ENCODE measurements around the gene CLN5.
"Not testable (repeated sequence)": the region's sequence is repeated elsewhere in the genome, so short reads cannot be mapped to it uniquely, and the experiment has no call there.

Gene CLN5

GRCh38 chr13:76991796-76992547, at the start of gene CLN5:
CLN5 (plus strand) TSS chr13:76992081; CDS start chr13:76992099, 18 bp downstream.
- DNase-seq (ENCODE audit: low spot score): peak; percentile 75

- DNase-seq (ENCODE audit: low spot score): no peak
Observed at GRCh38 chr13:76942363-76942762, 49.5 kb upstream of the CLN5 start.

GRCh38 chr13:76943646-76944045, 48.2 kb upstream of the CLN5 start:
- DNase-seq (ENCODE audit: low spot score): no peak

- DNase-seq (ENCODE audit: low spot score): no peak
Observed at GRCh38 chr13:76944456-76944855, 47.4 kb upstream of the CLN5 start.

- no peak for DNase-seq (ENCODE audit: low spot score)
Observed at GRCh38 chr13:76948149-76948548, 43.7 kb upstream of the CLN5 start, which contains the start of gene ACOD1. ACOD1 (plus strand) TSS chr13:76948511; CDS start chr13:76948559, 48 bp downstream.

GRCh38 chr13:76950101-76950500, 41.8 kb upstream of the CLN5 start:
- DNase-seq (ENCODE audit: low spot score): no peak

- no peak for DNase-seq (ENCODE audit: low spot score)
Observed at GRCh38 chr13:76953968-76954367, 37.9 kb upstream of the CLN5 start.

GRCh38 chr13:76954538-76954937, 37.3 kb upstream of the CLN5 start:
- DNase-seq (ENCODE audit: low spot score): no peak

GRCh38 chr13:76955193-76955592, 36.7 kb upstream of the CLN5 start:
- DNase-seq (ENCODE audit: low spot score): no peak

GRCh38 chr13:76955661-76956060, 36.2 kb upstream of the CLN5 start:
- no peak for DNase-seq (ENCODE audit: low spot score)

GRCh38 chr13:76958841-76959432, 32.9 kb upstream of the CLN5 start:
- no peak for DNase-seq (ENCODE audit: low spot score)

- DNase-seq (ENCODE audit: low spot score): not testable (repeated sequence)
Observed at GRCh38 chr13:76959734-76960133, 32.1 kb upstream of the CLN5 start.

- no peak for DNase-seq (ENCODE audit: low spot score)
Observed at GRCh38 chr13:76965759-76966421, 26.0 kb upstream of the CLN5 start.

- DNase-seq (ENCODE audit: low spot score): no peak
Observed at GRCh38 chr13:76967031-76967430, 24.9 kb upstream of the CLN5 start.

GRCh38 chr13:76968041-76968440, 23.8 kb upstream of the CLN5 start:
- no peak for DNase-seq (ENCODE audit: low spot score)

- no peak for DNase-seq (ENCODE audit: low spot score)
Observed at GRCh38 chr13:76969488-76970365, 22.2 kb upstream of the CLN5 start.

- DNase-seq (ENCODE audit: low spot score): no peak
Observed at GRCh38 chr13:76971215-76971614, 20.7 kb upstream of the CLN5 start.

GRCh38 chr13:76971851-76972829, 19.7 kb upstream of the CLN5 start:
- DNase-seq (ENCODE audit: low spot score): no peak

- no peak for DNase-seq (ENCODE audit: low spot score)
Observed at GRCh38 chr13:76973920-76974617, 17.8 kb upstream of the CLN5 start.

- DNase-seq (ENCODE audit: low spot score): no peak
Observed at GRCh38 chr13:76974618-76974975, 17.3 kb upstream of the CLN5 start.

All from HuH-7.5 (cell line).